Measurements from ENCODE around the gene DHRS12. TPM values are rescaled to one million over a fixed set of nuclear protein-coding genes. Genes with fewer than 3 reads are reported as not detected.

Gene DHRS12
- total and polyA plus RNA-seq, 2 donors from 2014 or later: 20.4 to 36.1 TPM

GRCh38 chr13:51796546-51796945, 7.4 kb downstream of the DHRS12 start:
- FAIRE-seq (no peak), DNase-seq (no peak)
- Histone ChIP-seq H3K4me1 (ENCODE audit: control insufficient read depth in 2 of 3, insufficient read depth in 2 of 3, low read depth in 1 of 3, low read length in 3 of 3) (peaks cover 0 to 2% (median 1%) of the 10 kb centered on the region in 3 donors), H3K4me3 (ENCODE audit: low read length in 3 of 3) (no peak overlapping the region), H3K27me3 (ENCODE audit: control insufficient read depth, insufficient read depth, low read length) (no peaks in the 10 kb centered on the region), H3K36me3 (ENCODE audit: control insufficient read depth in 2 of 3, insufficient read depth in 3 of 3, low read length in 3 of 3) (peaks cover 0 to 10% (median 4%) of the 10 kb centered on the region in 3 donors), H3K27ac (ENCODE audit: low read depth in 2 of 2, low read length in 2 of 2) (no peak overlapping the region), H3K9ac (ENCODE audit: low read length in 3 of 3) (no peak overlapping the region), H3K9me3 (ENCODE audit: control insufficient read depth in 2 of 3, insufficient read depth in 1 of 3, low read length in 3 of 3) (no peaks in the 10 kb centered on the region)
- TF ChIP-seq CTCF (IDR thresholded peaks at IDR 0.05; ENCODE audit: borderline replicate concordance, extremely low read depth, insufficient read depth): no peak
- intact Hi-C loops (cut with DNase I): no loop called here

GRCh38 chr13:51795419-51795818, 8.5 kb downstream of the DHRS12 start:
- Histone ChIP-seq H3K27ac (ENCODE audit: low read depth in 2 of 2, low read length in 2 of 2) (no peak overlapping the region), H3K4me1 (ENCODE audit: control insufficient read depth in 2 of 3, insufficient read depth in 2 of 3, low read depth in 1 of 3, low read length in 3 of 3) (no peaks in the 10 kb centered on the region), H3K9ac (ENCODE audit: low read length in 3 of 3) (no peak overlapping the region), H3K36me3 (ENCODE audit: control insufficient read depth in 2 of 3, insufficient read depth in 3 of 3, low read length in 3 of 3) (peaks cover 0 to 10% (median 4%) of the 10 kb centered on the region in 3 donors), H3K9me3 (ENCODE audit: control insufficient read depth in 2 of 3, insufficient read depth in 1 of 3, low read length in 3 of 3) (no peaks in the 10 kb centered on the region), H3K27me3 (ENCODE audit: control insufficient read depth, insufficient read depth, low read length) (no peaks in the 10 kb centered on the region), H3K4me3 (ENCODE audit: low read length in 3 of 3) (no peak overlapping the region)
- FAIRE-seq (no peak), DNase-seq (no peak)
- TF ChIP-seq CTCF (IDR thresholded peaks at IDR 0.05; ENCODE audit: borderline replicate concordance, extremely low read depth, insufficient read depth): no peak
- intact Hi-C loops (cut with DNase I): no loop called here

- intact Hi-C loops (cut with DNase I): no loop called here
- H3K4me1 ChIP-seq (ENCODE audit: control insufficient read depth in 2 of 3, insufficient read depth in 2 of 3, low read depth in 1 of 3, low read length in 3 of 3): no peaks in the 10 kb centered on the region
- no peak overlapping the region for H3K4me3 ChIP-seq (ENCODE audit: low read length in 3 of 3)
- H3K9me3 ChIP-seq (ENCODE audit: control insufficient read depth in 2 of 3, insufficient read depth in 1 of 3, low read length in 3 of 3): no peaks in the 10 kb centered on the region
- H3K27me3 ChIP-seq (ENCODE audit: control insufficient read depth, insufficient read depth, low read length): no peaks in the 10 kb centered on the region
- no peak for TF ChIP-seq CTCF (IDR thresholded peaks at IDR 0.05; ENCODE audit: borderline replicate concordance, extremely low read depth, insufficient read depth)
- no peak overlapping the region for H3K27ac ChIP-seq (ENCODE audit: low read depth in 2 of 2, low read length in 2 of 2)
- H3K36me3 ChIP-seq (ENCODE audit: control insufficient read depth in 2 of 3, insufficient read depth in 3 of 3, low read length in 3 of 3): peaks cover 0 to 10% (median 4%) of the 10 kb centered on the region in 3 donors
- FAIRE-seq (no peak), DNase-seq (no peak)
- H3K9ac ChIP-seq (ENCODE audit: low read length in 3 of 3): no peak overlapping the region
Measured at GRCh38 chr13:51794964-51795363, 9.0 kb downstream of the DHRS12 start.

All from kidney (tissue), 14 donors.